Epithelial cell of esophagus (primary cell): ENCODE data around the gene CDK14.
A peak's percentile ranks its signal among the peaks of the same experiment; 100 is the strongest.

Source experiments
- DNase-seq: peaks from one replicate; pipeline ENCODE4 v3.0.0; 2010; ENCODE audit warnings: low read depth
- H3K4me3 ChIP-seq: 2 replicates; pipeline ENCODE4 v1.5.1; 2011; ENCODE audit warnings: mild to moderate bottlenecking, low read length, control low read depth
- TF ChIP-seq, protein P1 (sequence below): IDR thresholded peaks from 2 replicates; pipeline ENCODE4 v1.5.1; 2011; ENCODE audit warnings: low read depth, mild to moderate bottlenecking, low read length, control low read depth, inconsistent platforms; ENCODE audit not compliant: insufficient read depth; ENCODE audit errors: missing control alignments

Gene CDK14

DNA sequence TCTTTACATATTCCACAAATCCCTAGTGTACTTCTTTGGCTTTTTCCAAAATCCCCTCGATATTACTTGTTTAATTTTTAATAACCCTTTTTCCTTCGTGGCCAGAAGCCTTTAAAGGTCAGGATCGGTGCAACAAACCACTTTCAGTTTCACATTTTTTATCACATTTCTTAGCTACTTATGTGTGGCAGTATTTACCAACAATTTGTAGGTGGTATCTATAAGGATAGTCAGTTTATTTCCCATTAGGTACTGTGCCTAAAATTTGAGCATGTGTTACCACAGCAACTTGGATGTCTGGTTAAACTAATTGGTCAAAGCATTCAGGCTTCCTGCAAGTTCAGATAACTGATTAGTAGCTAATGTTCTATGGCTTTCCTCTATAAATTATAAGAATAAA is 104.9 kb downstream of the CDK14 start:
- no peak overlapping the region for H3K4me3 ChIP-seq
- TF ChIP-seq, protein P1, sequence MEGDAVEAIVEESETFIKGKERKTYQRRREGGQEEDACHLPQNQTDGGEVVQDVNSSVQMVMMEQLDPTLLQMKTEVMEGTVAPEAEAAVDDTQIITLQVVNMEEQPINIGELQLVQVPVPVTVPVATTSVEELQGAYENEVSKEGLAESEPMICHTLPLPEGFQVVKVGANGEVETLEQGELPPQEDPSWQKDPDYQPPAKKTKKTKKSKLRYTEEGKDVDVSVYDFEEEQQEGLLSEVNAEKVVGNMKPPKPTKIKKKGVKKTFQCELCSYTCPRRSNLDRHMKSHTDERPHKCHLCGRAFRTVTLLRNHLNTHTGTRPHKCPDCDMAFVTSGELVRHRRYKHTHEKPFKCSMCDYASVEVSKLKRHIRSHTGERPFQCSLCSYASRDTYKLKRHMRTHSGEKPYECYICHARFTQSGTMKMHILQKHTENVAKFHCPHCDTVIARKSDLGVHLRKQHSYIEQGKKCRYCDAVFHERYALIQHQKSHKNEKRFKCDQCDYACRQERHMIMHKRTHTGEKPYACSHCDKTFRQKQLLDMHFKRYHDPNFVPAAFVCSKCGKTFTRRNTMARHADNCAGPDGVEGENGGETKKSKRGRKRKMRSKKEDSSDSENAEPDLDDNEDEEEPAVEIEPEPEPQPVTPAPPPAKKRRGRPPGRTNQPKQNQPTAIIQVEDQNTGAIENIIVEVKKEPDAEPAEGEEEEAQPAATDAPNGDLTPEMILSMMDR = no peak
- DNase-seq = no peak

DNA sequence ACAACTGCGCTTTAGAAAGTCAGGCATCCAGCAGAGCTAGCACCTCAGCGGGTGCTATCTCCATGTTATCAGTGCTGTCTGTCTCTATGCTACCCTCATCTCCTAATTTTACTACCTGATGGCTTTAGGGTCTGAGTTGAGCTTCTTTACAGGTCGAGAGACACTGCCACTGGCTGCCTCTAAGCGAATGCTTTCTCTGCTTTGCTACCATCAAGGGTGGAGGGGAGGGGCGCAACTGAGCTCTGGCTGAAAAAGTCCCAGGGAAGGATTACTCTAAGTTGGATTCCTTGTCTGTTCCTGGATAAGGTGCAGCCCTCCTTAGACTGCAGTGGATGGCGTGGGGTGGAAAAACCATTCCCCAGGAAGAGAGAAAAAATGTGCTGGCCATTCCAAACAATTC is 105.7 kb downstream of the CDK14 start:
- H3K4me3 ChIP-seq = no peak overlapping the region
- no peak for DNase-seq
- TF ChIP-seq, protein P1 = no peak

GRCh38 chr7:90705391-90706071 is 109.4 kb downstream of the CDK14 start:
- H3K4me3 ChIP-seq = no peak overlapping the region
- TF ChIP-seq, protein P1 = no peak
- DNase-seq = no peak

GRCh38 chr7:90706072-90706716 is 110.1 kb downstream of the CDK14 start:
- TF ChIP-seq, protein P1 = no peak
- H3K4me3 ChIP-seq = no peak overlapping the region
- DNase-seq = no peak

GRCh38 chr7:90708841-90709317 is 112.8 kb downstream of the CDK14 start:
- no peak overlapping the region for H3K4me3 ChIP-seq
- peak; percentile 41 for DNase-seq
- TF ChIP-seq, protein P1 = peak; percentile 50

- TF ChIP-seq, protein P1 = no peak
- H3K4me3 ChIP-seq = no peak overlapping the region
- peak; percentile 7 for DNase-seq
Measured at GRCh38 chr7:90709501-90710465, 113.7 kb downstream of the CDK14 start.
